ENCODE data around the gene PCGF3. TPM values are rescaled to one million over a fixed set of nuclear protein-coding genes. Genes with fewer than 3 reads are reported as not detected.
"Not testable (repeated sequence)": the region's sequence is repeated elsewhere in the genome, so short reads cannot be mapped to it uniquely, and the experiment has no call there.

PCGF3 gene
- total RNA-seq, 6 experiments from 2014 or later: 13.0 to 23.5 (median 14.7) TPM

DNA sequence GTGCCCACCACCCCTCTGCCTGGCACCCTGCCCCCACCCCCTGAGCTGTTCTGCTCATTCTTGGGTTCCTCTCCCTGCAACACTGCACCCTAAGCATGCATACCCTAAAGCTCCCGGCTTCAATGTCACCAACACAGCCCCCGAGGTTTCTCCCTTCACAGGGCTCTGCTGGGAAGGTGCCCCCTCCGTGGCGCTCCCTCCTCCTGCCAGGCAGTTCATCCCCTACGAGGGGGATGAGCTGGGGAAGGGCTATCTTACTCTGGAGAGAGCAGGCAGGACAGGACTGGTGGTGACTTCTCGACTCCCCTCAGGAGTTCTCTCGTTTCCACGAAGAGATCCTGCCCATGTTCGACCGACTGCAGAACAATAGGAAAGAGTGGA, 38.1 kb upstream of the PCGF3 start:
- 74% methylated on average over 4 of the region's 10 CpGs for WGBS (ENCODE audit: insufficient coverage, low coverage, low lambda C conversion rate, missing lambda C conversion rate)
- no peaks in the 10 kb centered on the region for H3K4me1 ChIP-seq
- TF ChIP-seq, protein P1, sequence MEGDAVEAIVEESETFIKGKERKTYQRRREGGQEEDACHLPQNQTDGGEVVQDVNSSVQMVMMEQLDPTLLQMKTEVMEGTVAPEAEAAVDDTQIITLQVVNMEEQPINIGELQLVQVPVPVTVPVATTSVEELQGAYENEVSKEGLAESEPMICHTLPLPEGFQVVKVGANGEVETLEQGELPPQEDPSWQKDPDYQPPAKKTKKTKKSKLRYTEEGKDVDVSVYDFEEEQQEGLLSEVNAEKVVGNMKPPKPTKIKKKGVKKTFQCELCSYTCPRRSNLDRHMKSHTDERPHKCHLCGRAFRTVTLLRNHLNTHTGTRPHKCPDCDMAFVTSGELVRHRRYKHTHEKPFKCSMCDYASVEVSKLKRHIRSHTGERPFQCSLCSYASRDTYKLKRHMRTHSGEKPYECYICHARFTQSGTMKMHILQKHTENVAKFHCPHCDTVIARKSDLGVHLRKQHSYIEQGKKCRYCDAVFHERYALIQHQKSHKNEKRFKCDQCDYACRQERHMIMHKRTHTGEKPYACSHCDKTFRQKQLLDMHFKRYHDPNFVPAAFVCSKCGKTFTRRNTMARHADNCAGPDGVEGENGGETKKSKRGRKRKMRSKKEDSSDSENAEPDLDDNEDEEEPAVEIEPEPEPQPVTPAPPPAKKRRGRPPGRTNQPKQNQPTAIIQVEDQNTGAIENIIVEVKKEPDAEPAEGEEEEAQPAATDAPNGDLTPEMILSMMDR (IDR thresholded peaks at IDR 0.05): no peak
- no peak for TF ChIP-seq POLR2A (IDR thresholded peaks at IDR 0.05)
- H3K36me3 ChIP-seq: peaks cover 0 to 15% (median 7%) of the 10 kb centered on the region in 4 donors
- no peaks in the 10 kb centered on the region for H3K27me3 ChIP-seq
- peak in 1 of 3 donors; percentile 16 for DNase-seq
- intact Hi-C loops (cut with DNase I): no loop called here
- H3K9me3 ChIP-seq: no peaks in the 10 kb centered on the region
- H3K4me3 ChIP-seq: no peak overlapping the region
- no peak for ATAC-seq
- H3K27ac ChIP-seq: no peak overlapping the region

DNA sequence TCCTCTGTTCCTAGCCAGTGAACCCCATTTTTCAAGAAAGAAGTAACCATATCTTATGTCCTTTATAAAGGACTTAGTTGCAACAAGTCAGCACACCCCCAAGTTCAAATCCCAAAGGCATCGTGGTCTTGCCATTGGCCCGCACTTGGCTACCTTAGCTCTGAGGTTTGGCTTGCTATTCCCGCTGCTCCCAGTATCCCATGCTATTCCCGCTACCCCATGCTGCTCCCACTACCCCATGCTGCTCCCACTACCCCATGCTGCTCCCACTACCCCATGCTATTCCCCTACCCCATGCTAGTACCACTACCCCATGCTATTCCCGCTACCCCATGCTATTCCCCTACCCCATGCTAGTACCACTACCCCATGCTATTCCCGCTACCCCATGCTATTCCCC, 37.4 kb upstream of the PCGF3 start:
- H3K4me3 ChIP-seq; DNase-seq; H3K4me1 ChIP-seq; ATAC-seq; H3K9me3 ChIP-seq; H3K27me3 ChIP-seq; H3K27ac ChIP-seq; intact Hi-C loops (cut with DNase I): not testable (repeated sequence)
- 86% methylated on average over 4 of the region's 6 CpGs for WGBS (ENCODE audit: insufficient coverage, low coverage, low lambda C conversion rate, missing lambda C conversion rate)
- H3K36me3 ChIP-seq: peaks cover 0 to 16% (median 7%) of the 10 kb centered on the region in 4 donors

DNA sequence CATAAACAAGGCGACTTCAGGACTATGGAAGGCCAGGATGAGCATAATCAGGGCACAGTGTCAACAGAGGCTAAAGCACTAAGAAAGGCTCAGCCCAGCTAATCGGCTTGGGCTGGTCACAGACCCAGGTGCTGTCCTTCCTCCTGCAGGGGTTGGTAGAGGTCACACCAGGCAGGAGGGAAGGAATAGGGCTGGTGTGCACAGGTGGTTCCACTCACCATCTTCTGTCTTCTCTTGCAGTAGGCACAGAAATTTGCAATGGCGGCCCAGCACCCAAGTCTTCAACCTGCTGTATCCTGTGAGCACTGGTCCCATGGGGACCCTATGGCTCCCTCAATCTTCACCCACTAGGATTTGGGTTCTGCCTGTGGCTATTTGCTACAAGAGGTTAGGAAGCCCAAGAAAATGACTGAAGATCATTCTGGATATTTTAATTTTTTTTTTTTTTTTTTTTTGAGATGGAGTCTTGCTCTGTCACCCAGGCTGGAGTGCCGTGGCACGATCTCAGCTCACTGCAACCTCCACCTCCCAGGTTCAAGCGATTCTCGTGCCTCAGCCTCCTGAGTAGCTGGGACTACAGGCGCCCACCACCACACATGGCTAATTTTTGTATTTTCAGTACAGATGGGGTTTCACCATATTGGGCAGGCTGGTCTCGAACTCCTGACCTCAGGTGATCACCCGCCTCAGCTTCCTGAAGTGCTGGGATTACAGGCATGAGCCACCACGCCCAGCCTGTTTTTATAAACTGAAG, 35.6 kb upstream of the PCGF3 start:
- H3K4me3 ChIP-seq; H3K27ac ChIP-seq; H3K9me3 ChIP-seq; H3K27me3 ChIP-seq; H3K4me1 ChIP-seq; intact Hi-C loops (cut with DNase I); DNase-seq; ATAC-seq: not testable (repeated sequence)
- 86% methylated on average over 7 of the region's 11 CpGs for WGBS (ENCODE audit: insufficient coverage, low coverage, low lambda C conversion rate, missing lambda C conversion rate)
- H3K36me3 ChIP-seq: peaks cover 0 to 16% (median 7%) of the 10 kb centered on the region in 4 donors

DNA sequence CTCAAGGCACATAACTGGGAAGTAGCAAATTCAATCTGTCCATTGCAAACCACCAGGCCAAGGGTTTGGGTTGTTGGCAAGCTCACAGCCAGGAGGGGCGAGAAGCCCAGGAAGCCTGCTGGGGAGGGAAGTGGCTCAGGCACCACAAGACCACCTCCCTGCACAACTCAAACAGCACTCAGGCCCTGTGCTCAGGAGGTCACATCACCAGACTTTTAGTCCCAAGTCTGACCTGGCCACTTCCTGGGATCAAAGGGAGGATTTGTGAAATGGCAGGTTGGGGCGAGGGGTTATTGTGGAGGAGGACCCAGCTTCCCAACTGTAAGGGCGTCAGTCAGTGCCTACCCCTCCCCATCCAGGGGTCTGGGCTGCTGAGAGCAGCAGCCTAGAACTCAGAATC, 33.9 kb upstream of the PCGF3 start:
- H3K36me3 ChIP-seq: peaks cover 0 to 16% (median 7%) of the 10 kb centered on the region in 4 donors
- no peaks in the 10 kb centered on the region for H3K9me3 ChIP-seq
- peaks cover 0 to 16% (median 2%) of the 10 kb centered on the region in 4 donors for H3K4me1 ChIP-seq
- no peak for DNase-seq
- no CpG with 5 or more reads among the region's 3 CpGs for WGBS (ENCODE audit: insufficient coverage, low coverage, low lambda C conversion rate, missing lambda C conversion rate)
- no peak overlapping the region for H3K4me3 ChIP-seq
- TF ChIP-seq, protein P1 (IDR thresholded peaks at IDR 0.05): no peak
- no peak overlapping the region for H3K27ac ChIP-seq
- intact Hi-C loops (cut with DNase I): no loop called here
- no peak for ATAC-seq
- no peaks in the 10 kb centered on the region for H3K27me3 ChIP-seq

DNA sequence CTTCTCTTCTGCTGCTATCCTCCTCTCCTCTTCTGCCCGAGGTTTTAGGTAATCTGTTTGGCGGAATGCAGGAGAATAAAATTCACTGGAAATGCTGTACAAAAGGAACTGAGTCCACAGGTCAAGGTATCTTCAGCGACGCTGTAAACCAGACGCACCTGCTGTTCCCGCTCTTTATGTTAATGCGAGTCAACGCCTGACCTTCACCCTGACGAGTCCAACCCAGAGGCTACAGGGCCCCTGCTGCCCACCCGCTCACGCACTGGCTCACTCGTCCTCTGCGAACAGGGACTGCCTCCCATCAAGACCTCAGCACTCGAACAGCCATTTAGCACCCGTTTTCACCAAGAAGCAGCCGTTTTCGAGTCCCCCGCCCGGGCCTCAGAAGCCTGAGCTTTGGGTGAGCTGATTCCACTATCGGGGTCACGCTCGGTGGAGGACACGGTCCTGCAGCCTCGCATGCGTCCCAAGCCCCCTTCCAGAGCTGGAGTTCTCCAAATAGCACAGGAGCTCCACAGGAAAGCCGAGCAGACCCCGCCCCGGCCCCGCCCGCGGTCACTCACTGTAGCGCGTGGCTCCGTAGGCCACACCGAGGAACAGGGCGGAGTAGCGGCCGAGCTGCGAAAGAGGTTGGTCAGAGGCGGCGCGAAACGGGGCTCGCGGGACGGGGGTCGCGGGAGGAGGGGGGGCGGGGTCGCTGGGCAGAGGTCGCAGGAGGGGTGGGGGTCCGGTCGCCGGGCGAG, 32.1 kb upstream of the PCGF3 start:
- no peaks in the 10 kb centered on the region for H3K9me3 ChIP-seq
- ATAC-seq (peak; percentile 17 to 41 (median 34)), DNase-seq (peak in 1 of 3 donors; percentile 66)

More for the DNA sequence above, 32.1 kb upstream of the PCGF3 start:
- H3K4me1 ChIP-seq: peaks cover 0 to 16% (median 2%) of the 10 kb centered on the region in 4 donors
- peak overlapping the region in 2 of 3 donors; percentile 92 to 97 for H3K27ac ChIP-seq
- 12% methylated on average over 20 of the region's 55 CpGs for WGBS (ENCODE audit: insufficient coverage, low coverage, low lambda C conversion rate, missing lambda C conversion rate)
- H3K36me3 ChIP-seq: peaks cover 0 to 16% (median 7%) of the 10 kb centered on the region in 4 donors
- H3K4me3 ChIP-seq: peak overlapping the region; percentile 89 to 98 (median 95)
- TF ChIP-seq POLR2A (IDR thresholded peaks at IDR 0.05): no peak
- TF ChIP-seq, protein P1 (IDR thresholded peaks at IDR 0.05): no peak
- intact Hi-C loops (cut with DNase I): no loop called here
- H3K27me3 ChIP-seq: no peaks in the 10 kb centered on the region

Data from right lobe of liver (tissue), 6 donors.